Kidney (tissue), 14 donors: Measurements from ENCODE around the gene TMEM178A. TPM values are rescaled to one million over a fixed set of nuclear protein-coding genes. Genes with fewer than 3 reads are reported as not detected.
"Not testable (repeated sequence)": the region's sequence is repeated elsewhere in the genome, so short reads cannot be mapped to it uniquely, and the experiment has no call there.

Source experiments
- DNase-seq, 5 donors: peaks; one replicate each; pipeline ENCODE4 v3.0.0-alpha.2; 2013 to 2020
- FAIRE-seq: peaks from 2 replicates; lab custom pipeline; 2012; peaks lifted over from hg19 to GRCh38; lab: Jason Lieb, UNC
- H3K27ac ChIP-seq, 2 donors: one replicate each; pipeline ENCODE4 v1.7.0; 2013; ENCODE audit warnings: low read depth in 2 of 2, low read length in 2 of 2, inconsistent platforms in 1 of 2
- H3K27me3 ChIP-seq: one replicate; pipeline ENCODE4 v1.7.1; 2013; ENCODE audit warnings: low read length, inconsistent platforms; ENCODE audit not compliant: control insufficient read depth, insufficient read depth
- H3K36me3 ChIP-seq, 3 donors: one replicate each; pipeline versions ENCODE4 v1.7.0 to v1.7.1; 2013; ENCODE audit warnings: low read length in 3 of 3, control low read depth in 1 of 3, inconsistent platforms in 1 of 3; ENCODE audit not compliant: insufficient read depth in 3 of 3, control insufficient read depth in 2 of 3
- H3K4me1 ChIP-seq, 3 donors: one replicate each; pipeline versions ENCODE4 v1.7.0 to v1.7.1; 2013; ENCODE audit warnings: low read length in 3 of 3, inconsistent platforms in 1 of 3, low read depth in 1 of 3; ENCODE audit not compliant: control insufficient read depth in 2 of 3, insufficient read depth in 2 of 3
- H3K4me3 ChIP-seq, 3 donors: one replicate each; pipeline versions ENCODE4 v1.7.0 to v1.8.1; 2013; ENCODE audit warnings: low read length in 3 of 3, control low read depth in 1 of 3, inconsistent platforms in 1 of 3
- H3K9ac ChIP-seq, 3 donors: one replicate each; pipeline versions ENCODE4 v1.7.0 to v1.7.1; 2013; ENCODE audit warnings: low read length in 3 of 3, control low read depth in 1 of 3, inconsistent platforms in 1 of 3
- H3K9me3 ChIP-seq, 3 donors: one replicate each; pipeline versions ENCODE4 v1.7.0 to v1.7.1; 2013; ENCODE audit warnings: low read length in 3 of 3, control low read depth in 1 of 3, inconsistent platforms in 1 of 3; ENCODE audit not compliant: control insufficient read depth in 2 of 3, insufficient read depth in 1 of 3
- intact Hi-C: fragments of 100-400 bp; cut with DNase I; formaldehyde crosslinking; loops from one replicate; pipeline ENCODE4 v1.11.1; 2022
- polyA plus RNA-seq: library from polyadenylated mRNA; stranded (reverse); fragments of 350-450 nt; fragmentation: Illumina TruSeq; extraction: RNeasy Lipid Tissue Mini Kit (QIAGEN cat#74804); gene quantifications from one replicate; pipeline ENCODE4 v1.2.3, GENCODE V29; 2014; ENCODE audit warnings: low read depth, low replicate concordance; ENCODE audit not compliant: insufficient read depth
- total RNA-seq: library from RNA; stranded (reverse); fragmentation: NEBNext Ultra II Directional; extraction: Animal tissue kit (Norgen Biotek cat#: 25700); gene quantifications from one replicate; pipeline ENCODE4 v1.2.1, GENCODE V29; 2021
- TF ChIP-seq, protein P1 (sequence below): IDR thresholded peaks from 3 replicates; pipeline ENCODE4 v1.5.1; 2012; ENCODE audit warnings: mild to moderate bottlenecking, moderate library complexity, borderline replicate concordance; ENCODE audit not compliant: insufficient read depth; ENCODE audit errors: extremely low read depth
- donor health status: control.
- donor health status: control.
- donor health status: control.
- donor health status: control.
- donor health status: control.
- donor health status: DM: yes; HTN: yes; CAD: no.
- donor health status: Normal renal cell carcinoma (clear cell type).

The TMEM178A gene
- total and polyA plus RNA-seq, 2 donors from 2014 or later = 5.7 to 48.0 TPM

DNA sequence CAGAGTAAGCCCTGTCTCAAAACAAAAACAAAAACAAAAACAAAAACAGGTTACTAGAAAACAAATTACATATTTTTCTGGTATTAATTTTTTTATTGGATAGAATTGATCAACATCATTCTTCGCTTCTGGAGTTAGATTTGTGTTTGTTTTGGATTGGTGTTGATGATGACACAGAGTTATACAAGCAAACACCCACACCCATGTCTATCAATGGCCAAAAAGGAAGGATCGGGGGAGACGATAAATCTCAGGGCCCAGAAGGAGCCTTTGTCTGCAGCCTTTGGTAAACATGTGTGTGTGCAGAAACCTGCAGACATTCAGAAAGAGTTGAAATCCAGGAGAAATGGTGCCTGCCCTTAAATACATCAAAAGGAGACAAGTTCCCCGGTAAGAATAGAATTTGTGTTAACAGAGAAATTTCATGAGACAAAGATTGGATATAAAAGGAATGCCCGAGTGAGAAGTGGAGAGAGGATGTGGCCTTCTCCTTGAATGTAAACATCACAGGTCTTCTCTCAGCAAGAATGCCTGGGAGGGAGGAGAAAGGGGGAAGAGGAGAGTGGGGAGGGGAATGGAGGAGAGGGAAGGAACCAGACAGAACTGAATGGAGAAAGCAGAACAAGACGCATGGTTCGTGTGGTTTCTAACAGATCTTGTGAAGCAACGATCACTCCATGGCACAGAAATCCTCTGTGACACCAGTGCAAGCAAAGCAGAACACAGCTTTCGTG lies 40.4 kb upstream of the TMEM178A start:
- intact Hi-C loops = no loop called here
- Histone ChIP-seq H3K27me3 (no peaks in the 10 kb centered on the region), H3K4me1 (no peaks in the 10 kb centered on the region), H3K9ac (no peak overlapping the region), H3K9me3 (no peaks in the 10 kb centered on the region), H3K36me3 (no peaks in the 10 kb centered on the region), H3K27ac (no peak overlapping the region), H3K4me3 (no peak overlapping the region)
- TF ChIP-seq, protein P1, sequence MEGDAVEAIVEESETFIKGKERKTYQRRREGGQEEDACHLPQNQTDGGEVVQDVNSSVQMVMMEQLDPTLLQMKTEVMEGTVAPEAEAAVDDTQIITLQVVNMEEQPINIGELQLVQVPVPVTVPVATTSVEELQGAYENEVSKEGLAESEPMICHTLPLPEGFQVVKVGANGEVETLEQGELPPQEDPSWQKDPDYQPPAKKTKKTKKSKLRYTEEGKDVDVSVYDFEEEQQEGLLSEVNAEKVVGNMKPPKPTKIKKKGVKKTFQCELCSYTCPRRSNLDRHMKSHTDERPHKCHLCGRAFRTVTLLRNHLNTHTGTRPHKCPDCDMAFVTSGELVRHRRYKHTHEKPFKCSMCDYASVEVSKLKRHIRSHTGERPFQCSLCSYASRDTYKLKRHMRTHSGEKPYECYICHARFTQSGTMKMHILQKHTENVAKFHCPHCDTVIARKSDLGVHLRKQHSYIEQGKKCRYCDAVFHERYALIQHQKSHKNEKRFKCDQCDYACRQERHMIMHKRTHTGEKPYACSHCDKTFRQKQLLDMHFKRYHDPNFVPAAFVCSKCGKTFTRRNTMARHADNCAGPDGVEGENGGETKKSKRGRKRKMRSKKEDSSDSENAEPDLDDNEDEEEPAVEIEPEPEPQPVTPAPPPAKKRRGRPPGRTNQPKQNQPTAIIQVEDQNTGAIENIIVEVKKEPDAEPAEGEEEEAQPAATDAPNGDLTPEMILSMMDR = no peak
- no peak for DNase-seq
- FAIRE-seq = no peak

DNA sequence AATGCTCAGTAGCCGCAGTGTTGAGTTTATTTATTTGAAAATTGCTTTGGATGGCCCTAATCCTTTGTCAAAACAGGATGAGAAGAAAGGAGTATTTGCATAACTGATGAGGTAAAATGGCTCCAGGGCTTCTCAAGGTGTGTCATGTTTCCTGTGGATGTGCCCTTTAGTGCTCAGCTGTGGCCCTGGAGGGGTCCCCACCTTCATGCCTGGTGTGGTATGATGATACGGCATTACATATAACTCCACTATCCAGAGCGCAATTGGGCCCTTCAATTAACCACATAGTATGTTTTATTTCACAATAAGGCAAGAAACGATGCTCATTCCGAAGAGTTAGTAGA lies 39.8 kb upstream of the TMEM178A start:
- Histone ChIP-seq H3K27ac (no peak overlapping the region), H3K4me1 (no peaks in the 10 kb centered on the region), H3K9me3 (no peaks in the 10 kb centered on the region), H3K4me3 (no peak overlapping the region), H3K9ac (no peak overlapping the region), H3K27me3 (no peaks in the 10 kb centered on the region), H3K36me3 (no peaks in the 10 kb centered on the region)
- DNase-seq = no peak
- TF ChIP-seq, protein P1 = no peak
- FAIRE-seq = no peak
- intact Hi-C loops = no loop called here

DNA sequence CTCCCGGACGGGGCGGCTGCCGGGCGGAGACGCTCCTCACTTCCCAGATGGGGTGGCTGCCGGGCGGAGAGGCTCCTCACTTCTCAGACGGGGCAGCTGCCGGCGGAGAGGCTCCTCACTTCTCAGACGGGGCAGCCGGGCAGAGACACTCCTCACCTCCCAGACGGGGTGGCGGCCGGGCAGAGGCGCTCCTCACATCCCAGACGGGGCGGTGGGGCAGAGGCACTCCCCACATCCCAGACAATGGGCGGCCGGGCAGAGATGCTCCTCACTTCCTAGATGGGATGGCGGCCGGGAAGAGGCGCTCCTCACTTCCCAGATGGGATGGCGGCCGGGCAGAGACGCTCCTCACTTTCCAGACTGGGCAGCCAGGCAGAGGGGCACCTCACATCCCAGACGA lies 37.4 kb upstream of the TMEM178A start:
- H3K9me3 ChIP-seq, H3K4me1 ChIP-seq, H3K9ac ChIP-seq, H3K27me3 ChIP-seq, FAIRE-seq, intact Hi-C loops, H3K27ac ChIP-seq, DNase-seq, H3K36me3 ChIP-seq, H3K4me3 ChIP-seq: not testable (repeated sequence)

DNA sequence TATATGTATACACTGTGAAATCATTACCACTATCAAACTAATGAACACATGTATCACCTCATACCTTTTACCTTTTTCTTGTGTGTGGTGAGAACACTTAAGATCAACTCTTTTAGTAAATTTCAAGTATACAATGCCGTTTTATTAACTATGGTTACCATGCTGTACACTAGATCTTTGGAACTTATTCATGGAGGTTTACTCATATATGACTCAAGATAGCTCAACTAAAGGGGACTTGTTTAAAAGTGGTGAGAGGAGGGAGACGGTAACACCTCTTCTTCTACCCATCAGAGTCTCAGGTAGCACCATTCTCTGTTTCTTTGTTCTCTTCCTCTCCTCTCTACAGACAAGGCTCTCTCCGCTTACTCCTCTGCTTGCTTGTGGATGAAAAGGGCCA lies 36.1 kb upstream of the TMEM178A start:
- H3K36me3 ChIP-seq = no peaks in the 10 kb centered on the region
- no peaks in the 10 kb centered on the region for H3K27me3 ChIP-seq
- no peak overlapping the region for H3K9ac ChIP-seq
- H3K4me1 ChIP-seq = no peaks in the 10 kb centered on the region
- no peak overlapping the region for H3K4me3 ChIP-seq
- H3K9me3 ChIP-seq = no peaks in the 10 kb centered on the region
- FAIRE-seq (no peak), DNase-seq (no peak)
- H3K27ac ChIP-seq = no peak overlapping the region
- intact Hi-C loops = no loop called here
- TF ChIP-seq, protein P1 = no peak
